Thyroid gland (tissue), 4 donors: Measurements from ENCODE around the gene EID1.

Source experiments
- CTCF ChIP-seq, 6 experiments: fragments of 200-600 bp in 3 of 6; fragments of 450-650 bp in 3 of 6; sonication (generic) in 3 of 6; IDR thresholded peaks; one replicate each; pipeline ENCODE4 v1.5.1; 2016 to 2019; ENCODE audit warnings: antibody characterized with exemption in 6 of 6, mild to moderate bottlenecking in 2 of 6, inconsistent platforms in 1 of 6, moderate library complexity in 1 of 6
- POLR2A ChIP-seq, 2 donors: fragments of 450-650 bp; IDR thresholded peaks; one replicate each; pipeline ENCODE4 v1.6.1; 2017; ENCODE audit warnings: antibody characterized with exemption in 2 of 2, mild to moderate bottlenecking in 2 of 2, moderate library complexity in 1 of 2

- TF ChIP-seq POLR2A (IDR thresholded peaks at IDR 0.05) (no peak), CTCF (IDR thresholded peaks at IDR 0.05) (no peak)
Observed at GRCh38 chr15:48868023-48868422, 9.9 kb upstream of the EID1 start.
